Liver (tissue), 9 donors: ENCODE measurements around the gene ABHD2. TPM values are rescaled to one million over a fixed set of nuclear protein-coding genes. Genes with fewer than 3 reads are reported as not detected.
A peak's percentile ranks its signal among the peaks of the same experiment; 100 is the strongest.

Experiments
- DNase-seq: peaks from one replicate; pipeline ENCODE4 v3.0.0-alpha.2; 2017; ENCODE audit warnings: low spot score
- H3K27ac ChIP-seq, 2 donors: one replicate each; pipeline ENCODE4 v1.7.0; 2013; ENCODE audit warnings: inconsistent platforms in 2 of 2, low read length in 2 of 2, control low read depth in 1 of 2, low read depth in 1 of 2, mild to moderate bottlenecking in 1 of 2
- H3K27me3 ChIP-seq, 4 donors: one replicate each; pipeline versions ENCODE4 v1.6.1 to v1.7.0; 2013; ENCODE audit warnings: low read length in 3 of 4, inconsistent platforms in 1 of 4, mild to moderate bottlenecking in 1 of 4, moderate library complexity in 1 of 4; ENCODE audit not compliant: control insufficient read depth in 4 of 4, insufficient read depth in 4 of 4
- H3K36me3 ChIP-seq, 4 donors: one replicate each; pipeline versions ENCODE4 v1.6.1 to v1.7.0; 2013; ENCODE audit warnings: low read length in 3 of 4, mild to moderate bottlenecking in 3 of 4, low read depth in 1 of 4, moderate library complexity in 1 of 4; ENCODE audit not compliant: control insufficient read depth in 4 of 4, insufficient read depth in 3 of 4
- H3K4me1 ChIP-seq, 4 donors: one replicate each; pipeline versions ENCODE4 v1.6.1 to v1.7.0; 2013; ENCODE audit warnings: low read length in 3 of 4, mild to moderate bottlenecking in 3 of 4, moderate library complexity in 1 of 4; ENCODE audit not compliant: control insufficient read depth in 4 of 4, insufficient read depth in 4 of 4
- H3K4me3 ChIP-seq, 3 donors: one replicate each; pipeline versions ENCODE4 v1.6.1 to v1.7.0; 2013; ENCODE audit warnings: low read length in 3 of 3, control low read depth in 1 of 3, low read depth in 1 of 3, mild to moderate bottlenecking in 1 of 3
- H3K9ac ChIP-seq, 2 donors: one replicate each; pipeline ENCODE4 v1.7.0; 2013; ENCODE audit warnings: low read length in 2 of 2, mild to moderate bottlenecking in 2 of 2, moderate library complexity in 2 of 2, control low read depth in 1 of 2, low read depth in 1 of 2
- H3K9me3 ChIP-seq, 4 donors: one replicate each; pipeline versions ENCODE4 v1.6.1 to v1.7.0; 2013; ENCODE audit warnings: low read length in 3 of 4; ENCODE audit not compliant: control insufficient read depth in 4 of 4
- ATF3 ChIP-seq: IDR thresholded peaks from 2 replicates; pipeline ENCODE4 v1.6.1; 2016; ENCODE audit warnings: antibody characterized with exemption
- EGR1 ChIP-seq, 2 donors: IDR thresholded peaks; 2 replicates each; pipeline ENCODE4 v1.6.1; 2016 to 2018; ENCODE audit warnings: antibody characterized with exemption in 2 of 2, low read depth in 2 of 2
- FOXA1 ChIP-seq: IDR thresholded peaks from 2 replicates; pipeline ENCODE4 v1.6.1; 2016; ENCODE audit warnings: antibody characterized with exemption
- FOXA2 ChIP-seq: IDR thresholded peaks from 2 replicates; pipeline ENCODE4 v1.6.1; 2016; ENCODE audit warnings: antibody characterized with exemption
- GABPA ChIP-seq, 2 donors: IDR thresholded peaks in 1 of 2; conservative IDR thresholded peaks in 1 of 2; 2 replicates each; pipeline ENCODE4 v1.6.1; 2016; ENCODE audit warnings: antibody characterized with exemption in 2 of 2, mild to moderate bottlenecking in 1 of 2, moderate library complexity in 1 of 2
- HNF4A ChIP-seq, 2 donors: conservative IDR thresholded peaks; 2 replicates each; pipeline ENCODE4 v1.6.1; 2016; ENCODE audit warnings: antibody characterized with exemption in 2 of 2, mild to moderate bottlenecking in 2 of 2
- HNF4G ChIP-seq: IDR thresholded peaks from 2 replicates; pipeline ENCODE4 v1.6.1; 2016; ENCODE audit warnings: antibody characterized with exemption
- MAX ChIP-seq: IDR thresholded peaks from 2 replicates; pipeline ENCODE4 v1.6.1; 2016; ENCODE audit warnings: antibody characterized with exemption
- NR2F2 ChIP-seq: IDR thresholded peaks from 2 replicates; pipeline ENCODE4 v1.6.1; 2016; ENCODE audit warnings: antibody characterized with exemption
- RAD21 ChIP-seq, 2 donors: IDR thresholded peaks; 2 replicates each; pipeline ENCODE4 v1.6.1; 2016; ENCODE audit warnings: antibody characterized with exemption in 2 of 2, mild to moderate bottlenecking in 2 of 2
- RXRA ChIP-seq, 2 donors: IDR thresholded peaks; 2 replicates each; pipeline ENCODE4 v1.6.1; 2017 to 2018; ENCODE audit warnings: antibody characterized with exemption in 2 of 2, mild to moderate bottlenecking in 1 of 2
- SP1 ChIP-seq: IDR thresholded peaks from 2 replicates; pipeline ENCODE4 v1.6.1; 2018; ENCODE audit warnings: antibody characterized with exemption, mild to moderate bottlenecking
- TAF1 ChIP-seq: conservative IDR thresholded peaks from 2 replicates; pipeline ENCODE4 v1.6.1; 2016; ENCODE audit warnings: antibody characterized with exemption, mild to moderate bottlenecking
- YY1 ChIP-seq: IDR thresholded peaks from 2 replicates; pipeline ENCODE4 v1.6.1; 2016; ENCODE audit warnings: antibody characterized with exemption, mild to moderate bottlenecking
- WGBS: extraction: QIAGEN DNeasy Blood & Tissue Kit; methylation state at CpG from one replicate; pipeline ENCODE4 v1.1.7; 2013; 5-methylcytosine and 5-hydroxymethylcytosine counted together
- polyA plus RNA-seq, 2 donors: library from polyadenylated mRNA; stranded (reverse) in 1 of 2; unstranded in 1 of 2; fragments of 200-250 nt in 1 of 2; fragments of >200 nt in 1 of 2; fragmentation: Nextera tagmentation in 1 of 2; extraction: Ambion mirVana in 1 of 2; gene quantifications; one replicate each; pipeline versions ENCODE4 v1.2.1 to v1.2.3, GENCODE V29; 2013 to 2015
- total RNA-seq, 2 donors: library from RNA; depleted of rRNA; stranded (reverse); fragments of >200 nt; gene quantifications; one replicate each; pipeline ENCODE4 v1.2.3, GENCODE V29; 2014
- TF ChIP-seq, protein P1 (sequence below): IDR thresholded peaks from 2 replicates; pipeline ENCODE4 v1.6.1; 2016; ENCODE audit warnings: antibody characterized with exemption
- TF ChIP-seq, protein P2 (sequence below): IDR thresholded peaks from 2 replicates; pipeline ENCODE4 v1.6.1; 2016; ENCODE audit warnings: antibody characterized with exemption, mild to moderate bottlenecking
- TF ChIP-seq, protein P3 (sequence below): fragments of 150-350 bp; IDR thresholded peaks from 2 replicates; pipeline ENCODE4 v1.5.1; 2017; ENCODE audit warnings: improper control_type of control experiment, low read depth, low read length; ENCODE audit not compliant: missing input control
- donor health status: healthy.
- donor health status: healthy.
- donor health status: healthy.
- donor health status: healthy.
- donor health status: healthy.

The ABHD2 gene
- total and polyA plus RNA-seq, 4 donors, result 34.6 to 663 (median 65.1) TPM

DNA sequence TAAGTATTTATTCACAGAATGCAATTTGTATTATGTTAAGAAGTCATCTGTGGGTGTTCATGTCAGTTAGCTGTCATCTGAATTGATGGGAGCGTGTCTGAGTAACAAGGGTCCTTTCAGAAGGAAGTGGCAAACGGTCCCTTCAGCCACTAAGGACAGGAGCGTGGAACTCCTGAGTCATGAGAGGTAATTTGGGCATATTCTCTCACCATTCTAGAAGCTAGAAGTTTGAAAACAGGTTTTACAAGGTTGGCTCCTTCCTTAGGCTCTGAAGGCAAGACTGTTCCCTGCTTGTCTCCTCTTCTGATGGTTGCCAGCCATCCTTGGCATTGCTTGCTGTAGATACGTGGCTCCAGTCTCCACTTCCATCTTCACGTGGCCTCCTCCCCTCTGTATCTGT is 19.7 kb downstream of the ABHD2 start:
- Histone ChIP-seq H3K4me3 (no peak overlapping the region), H3K27me3 (no peaks in the 10 kb centered on the region), H3K36me3 (peaks cover 1 to 28% (median 3%) of the 10 kb centered on the region in 4 donors), H3K27ac (peak overlapping the region; percentile 75 to 90), H3K4me1 (peaks cover 0 to 39% (median 18%) of the 10 kb centered on the region in 4 donors), H3K9ac (no peak overlapping the region), H3K9me3 (no peaks in the 10 kb centered on the region)
- TF ChIP-seq FOXA2 (no peak), MAX (no peak), HNF4G (no peak), TAF1 (no peak), NR2F2 (no peak), ATF3 (no peak), YY1 (no peak), HNF4A (conservative IDR thresholded peaks at IDR 0.05) (no peak)
- TF ChIP-seq, protein P1, sequence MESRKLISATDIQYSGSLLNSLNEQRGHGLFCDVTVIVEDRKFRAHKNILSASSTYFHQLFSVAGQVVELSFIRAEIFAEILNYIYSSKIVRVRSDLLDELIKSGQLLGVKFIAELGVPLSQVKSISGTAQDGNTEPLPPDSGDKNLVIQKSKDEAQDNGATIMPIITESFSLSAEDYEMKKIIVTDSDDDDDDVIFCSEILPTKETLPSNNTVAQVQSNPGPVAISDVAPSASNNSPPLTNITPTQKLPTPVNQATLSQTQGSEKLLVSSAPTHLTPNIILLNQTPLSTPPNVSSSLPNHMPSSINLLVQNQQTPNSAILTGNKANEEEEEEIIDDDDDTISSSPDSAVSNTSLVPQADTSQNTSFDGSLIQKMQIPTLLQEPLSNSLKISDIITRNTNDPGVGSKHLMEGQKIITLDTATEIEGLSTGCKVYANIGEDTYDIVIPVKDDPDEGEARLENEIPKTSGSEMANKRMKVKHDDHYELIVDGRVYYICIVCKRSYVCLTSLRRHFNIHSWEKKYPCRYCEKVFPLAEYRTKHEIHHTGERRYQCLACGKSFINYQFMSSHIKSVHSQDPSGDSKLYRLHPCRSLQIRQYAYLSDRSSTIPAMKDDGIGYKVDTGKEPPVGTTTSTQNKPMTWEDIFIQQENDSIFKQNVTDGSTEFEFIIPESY, result no peak
- TF ChIP-seq, protein P2, sequence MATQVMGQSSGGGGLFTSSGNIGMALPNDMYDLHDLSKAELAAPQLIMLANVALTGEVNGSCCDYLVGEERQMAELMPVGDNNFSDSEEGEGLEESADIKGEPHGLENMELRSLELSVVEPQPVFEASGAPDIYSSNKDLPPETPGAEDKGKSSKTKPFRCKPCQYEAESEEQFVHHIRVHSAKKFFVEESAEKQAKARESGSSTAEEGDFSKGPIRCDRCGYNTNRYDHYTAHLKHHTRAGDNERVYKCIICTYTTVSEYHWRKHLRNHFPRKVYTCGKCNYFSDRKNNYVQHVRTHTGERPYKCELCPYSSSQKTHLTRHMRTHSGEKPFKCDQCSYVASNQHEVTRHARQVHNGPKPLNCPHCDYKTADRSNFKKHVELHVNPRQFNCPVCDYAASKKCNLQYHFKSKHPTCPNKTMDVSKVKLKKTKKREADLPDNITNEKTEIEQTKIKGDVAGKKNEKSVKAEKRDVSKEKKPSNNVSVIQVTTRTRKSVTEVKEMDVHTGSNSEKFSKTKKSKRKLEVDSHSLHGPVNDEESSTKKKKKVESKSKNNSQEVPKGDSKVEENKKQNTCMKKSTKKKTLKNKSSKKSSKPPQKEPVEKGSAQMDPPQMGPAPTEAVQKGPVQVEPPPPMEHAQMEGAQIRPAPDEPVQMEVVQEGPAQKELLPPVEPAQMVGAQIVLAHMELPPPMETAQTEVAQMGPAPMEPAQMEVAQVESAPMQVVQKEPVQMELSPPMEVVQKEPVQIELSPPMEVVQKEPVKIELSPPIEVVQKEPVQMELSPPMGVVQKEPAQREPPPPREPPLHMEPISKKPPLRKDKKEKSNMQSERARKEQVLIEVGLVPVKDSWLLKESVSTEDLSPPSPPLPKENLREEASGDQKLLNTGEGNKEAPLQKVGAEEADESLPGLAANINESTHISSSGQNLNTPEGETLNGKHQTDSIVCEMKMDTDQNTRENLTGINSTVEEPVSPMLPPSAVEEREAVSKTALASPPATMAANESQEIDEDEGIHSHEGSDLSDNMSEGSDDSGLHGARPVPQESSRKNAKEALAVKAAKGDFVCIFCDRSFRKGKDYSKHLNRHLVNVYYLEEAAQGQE, result no peak
- DNase-seq, result no peak
- 91% methylated on average over 5 of the region's 5 CpGs for WGBS

GRCh38 chr15:89108835-89109234 is 20.6 kb downstream of the ABHD2 start:
- Histone ChIP-seq H3K9me3 (no peaks in the 10 kb centered on the region), H3K4me1 (peaks cover 0 to 39% (median 13%) of the 10 kb centered on the region in 4 donors)
- WGBS, result 94% methylated on average over 4 of the region's 4 CpGs

More at GRCh38 chr15:89108835-89109234, 20.6 kb downstream of the ABHD2 start:
- H3K27ac ChIP-seq, result peak overlapping the region; percentile 75 to 90
- H3K4me3 ChIP-seq, result no peak overlapping the region
- H3K36me3 ChIP-seq, result peaks cover 1 to 29% (median 5%) of the 10 kb centered on the region in 4 donors
- no peak for TF ChIP-seq HNF4G
- TF ChIP-seq GABPA (IDR thresholded peaks at IDR 0.05 in 1 of 2, conservative IDR thresholded peaks at IDR 0.05 in 1 of 2), result no peak
- no peak for TF ChIP-seq ATF3
- no peak for TF ChIP-seq RAD21 (IDR thresholded peaks at IDR 0.05)
- TF ChIP-seq FOXA1, result no peak
- no peak for TF ChIP-seq RXRA (IDR thresholded peaks at IDR 0.05)
- no peak for TF ChIP-seq EGR1 (IDR thresholded peaks at IDR 0.05; ENCODE audit: low read depth in 2 of 2)
- TF ChIP-seq YY1, result no peak
- no peak for TF ChIP-seq NR2F2
- TF ChIP-seq, protein P3, sequence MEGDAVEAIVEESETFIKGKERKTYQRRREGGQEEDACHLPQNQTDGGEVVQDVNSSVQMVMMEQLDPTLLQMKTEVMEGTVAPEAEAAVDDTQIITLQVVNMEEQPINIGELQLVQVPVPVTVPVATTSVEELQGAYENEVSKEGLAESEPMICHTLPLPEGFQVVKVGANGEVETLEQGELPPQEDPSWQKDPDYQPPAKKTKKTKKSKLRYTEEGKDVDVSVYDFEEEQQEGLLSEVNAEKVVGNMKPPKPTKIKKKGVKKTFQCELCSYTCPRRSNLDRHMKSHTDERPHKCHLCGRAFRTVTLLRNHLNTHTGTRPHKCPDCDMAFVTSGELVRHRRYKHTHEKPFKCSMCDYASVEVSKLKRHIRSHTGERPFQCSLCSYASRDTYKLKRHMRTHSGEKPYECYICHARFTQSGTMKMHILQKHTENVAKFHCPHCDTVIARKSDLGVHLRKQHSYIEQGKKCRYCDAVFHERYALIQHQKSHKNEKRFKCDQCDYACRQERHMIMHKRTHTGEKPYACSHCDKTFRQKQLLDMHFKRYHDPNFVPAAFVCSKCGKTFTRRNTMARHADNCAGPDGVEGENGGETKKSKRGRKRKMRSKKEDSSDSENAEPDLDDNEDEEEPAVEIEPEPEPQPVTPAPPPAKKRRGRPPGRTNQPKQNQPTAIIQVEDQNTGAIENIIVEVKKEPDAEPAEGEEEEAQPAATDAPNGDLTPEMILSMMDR, result no peak
- TF ChIP-seq SP1, result no peak
- TF ChIP-seq HNF4A (conservative IDR thresholded peaks at IDR 0.05), result no peak
- TF ChIP-seq, protein P2, result no peak
- DNase-seq, result no peak
- no peaks in the 10 kb centered on the region for H3K27me3 ChIP-seq
- H3K9ac ChIP-seq, result no peak overlapping the region
